GM12878 (cell line): ENCODE measurements around the gene AQP3. TPM values are rescaled to one million over a fixed set of nuclear protein-coding genes. Genes with fewer than 3 reads are reported as not detected.

Source experiments
- ATAC-seq: fragments of 200-7000 bp; cut with Tn5 transposase; 3 replicates; pipeline ENCODE4 v1.9.1; 2020; ENCODE audit warnings: mild to moderate bottlenecking, moderate library complexity
- BruUV-seq: library from RNA; stranded (reverse); fragments of 400-500 nt; replicated peaks from 2 replicates; lab custom pipeline; 2021; lab: Mats Ljungman, UMichigan
- CTCF ChIA-PET: fragments of 300-600 bp; sonication (Branson Sonifier 250); formaldehyde crosslinking; extraction: SDS; loops from one replicate; lab custom pipeline; 2021; ENCODE audit warnings: inconsistent platforms; lab: Yijun Ruan, JAX
- POLR2A ChIA-PET: fragments of 350-600 bp; formaldehyde crosslinking; extraction: SDS; loops from one replicate; lab custom pipeline; 2021; ENCODE audit warnings: inconsistent platforms; lab: Charles Lee
- RAD21 ChIA-PET: fragments of 300-600 bp; sonication (Branson Sonifier 250); formaldehyde crosslinking; loops from one replicate; lab custom pipeline; 2023; ENCODE audit warnings: antibody characterized with exemption; ENCODE audit not compliant: unreplicated experiment; lab: Charles Lee
- SMC1A ChIA-PET: fragments of 300-600 bp; sonication (Branson Sonifier 250); formaldehyde crosslinking; loops from one replicate; lab custom pipeline; 2023; ENCODE audit not compliant: unreplicated experiment, uncharacterized antibody; lab: Charles Lee
- DNase-seq: peaks from one replicate; pipeline ENCODE4 v3.0.0-alpha.2; 2011; ENCODE audit warnings: low read depth, low spot score
- FAIRE-seq: peaks from 3 replicates; lab custom pipeline; 2011; peaks lifted over from hg19 to GRCh38; lab: Jason Lieb, UNC
- H2AFZ ChIP-seq: 2 replicates; pipeline ENCODE4 v1.6.0; 2011; ENCODE audit warnings: low read depth, low read length, control low read depth; ENCODE audit not compliant: control insufficient read depth
- H3K27ac ChIP-seq: 2 replicates; pipeline ENCODE4 v1.5.1; 2011; ENCODE audit warnings: control low read depth; ENCODE audit not compliant: control insufficient read depth, insufficient read depth
- H3K27me3 ChIP-seq, 2 experiments: replicated peaks in 1 of 2; 2 replicates each; pipeline versions ENCODE4 v1.6.0 to v1.6.1; 2011; ENCODE audit warnings: low read length in 1 of 2; ENCODE audit not compliant: control insufficient read depth in 2 of 2, insufficient read depth in 2 of 2
- H3K36me3 ChIP-seq, 2 experiments: 2 replicates each; pipeline ENCODE4 v1.5.1; 2011; ENCODE audit warnings: low read length in 1 of 2; ENCODE audit not compliant: control insufficient read depth in 2 of 2, insufficient read depth in 2 of 2
- H3K4me1 ChIP-seq: 2 replicates; pipeline ENCODE4 v1.6.1; 2011; ENCODE audit warnings: mild to moderate bottlenecking, low read length, moderate library complexity, mixed read lengths; ENCODE audit not compliant: control insufficient read depth, insufficient read depth
- H3K4me2 ChIP-seq: 2 replicates; pipeline ENCODE4 v1.6.0; 2011; ENCODE audit warnings: control low read depth; ENCODE audit not compliant: control insufficient read depth, insufficient read depth
- H3K4me3 ChIP-seq: fragments of 200-600 bp; sonication (generic); 2 replicates; pipeline ENCODE4 v1.5.1; 2016
- H3K79me2 ChIP-seq: 2 replicates; pipeline ENCODE4 v1.6.0; 2011; ENCODE audit warnings: low read length; ENCODE audit not compliant: control insufficient read depth, insufficient read depth
- H3K9ac ChIP-seq: 2 replicates; pipeline ENCODE4 v1.8.0; 2011; ENCODE audit warnings: low read length, control low read depth, mixed read lengths; ENCODE audit not compliant: control insufficient read depth, insufficient read depth
- H3K9me3 ChIP-seq: replicated peaks from 3 replicates; pipeline ENCODE4 v1.5.1; 2011; ENCODE audit warnings: mild to moderate bottlenecking, low read length; ENCODE audit not compliant: control insufficient read depth, insufficient read depth
- H4K20me1 ChIP-seq: 2 replicates; pipeline ENCODE4 v1.6.0; 2011; ENCODE audit not compliant: control insufficient read depth, insufficient read depth
- BHLHE40 ChIP-seq, 2 experiments: fragments of 450-650 bp in 1 of 2; IDR thresholded peaks; 2 replicates each; pipeline ENCODE4 v1.6.1; 2011 to 2017; ENCODE audit warnings: low read depth in 2 of 2, borderline replicate concordance in 1 of 2, improper control_type of control experiment in 1 of 2, low read length in 1 of 2, mild to moderate bottlenecking in 1 of 2
- CBX3 ChIP-seq: fragments of 200-600 bp; sonication (generic); IDR thresholded peaks from 2 replicates; pipeline ENCODE4 v1.6.1; 2016; ENCODE audit warnings: low read depth, borderline replicate concordance
- CTCF ChIP-seq, 3 experiments: IDR thresholded peaks in 2 of 3; conservative IDR thresholded peaks in 1 of 3; 2 replicates each; pipeline ENCODE4 v1.5.1; 2011; ENCODE audit warnings: low read depth in 3 of 3, low read length in 3 of 3, mild to moderate bottlenecking in 3 of 3, control low read depth in 2 of 3, moderate library complexity in 2 of 3, inconsistent platforms in 1 of 3, mixed read lengths in 1 of 3; ENCODE audit not compliant: control insufficient read depth in 2 of 3, insufficient read depth in 1 of 3; ENCODE audit errors: extremely low read depth in 1 of 3
- DPF2 ChIP-seq: fragments of 450-650 bp; IDR thresholded peaks from 2 replicates; pipeline ENCODE4 v1.6.1; 2017; ENCODE audit warnings: mild to moderate bottlenecking
- E2F4 ChIP-seq: IDR thresholded peaks from 2 replicates; pipeline ENCODE4 v1.6.1; 2012; ENCODE audit warnings: low read depth, low read length, improper control_type of control experiment
- ELK1 ChIP-seq: IDR thresholded peaks from 2 replicates; pipeline ENCODE4 v1.6.1; 2012; ENCODE audit warnings: low read depth, low read length, improper control_type of control experiment
- JUNB ChIP-seq: IDR thresholded peaks from 2 replicates; pipeline ENCODE4 v1.6.1; 2016; ENCODE audit warnings: antibody characterized with exemption, mild to moderate bottlenecking
- KDM1A ChIP-seq: fragments of 200-600 bp; sonication (generic); IDR thresholded peaks from 2 replicates; pipeline ENCODE4 v1.6.1; 2016; ENCODE audit warnings: borderline replicate concordance
- MXI1 ChIP-seq: fragments of 150-350 bp; IDR thresholded peaks from 2 replicates; pipeline ENCODE4 v1.6.1; 2011; ENCODE audit warnings: low read depth, mild to moderate bottlenecking, inconsistent platforms, low read length, improper control_type of control experiment
- NR2C1 ChIP-seq: fragments of 450-650 bp; IDR thresholded peaks from 2 replicates; pipeline ENCODE4 v1.6.1; 2017; ENCODE audit warnings: antibody characterized with exemption, mild to moderate bottlenecking, moderate library complexity
- NR2C2 ChIP-seq: IDR thresholded peaks from 2 replicates; pipeline ENCODE4 v1.6.1; 2011; ENCODE audit warnings: borderline replicate concordance, low read depth; ENCODE audit not compliant: control insufficient read depth, insufficient read length
- PKNOX1 ChIP-seq: fragments of 450-650 bp; IDR thresholded peaks from 2 replicates; pipeline ENCODE4 v1.6.1; 2016; ENCODE audit warnings: mild to moderate bottlenecking
- RCOR1 ChIP-seq: conservative IDR thresholded peaks from 2 replicates; pipeline ENCODE4 v1.6.1; 2012; ENCODE audit warnings: low read depth, low read length, improper control_type of control experiment
- RUNX3 ChIP-seq: IDR thresholded peaks from 2 replicates; pipeline ENCODE4 v1.6.1; 2012; ENCODE audit warnings: low read length, inconsistent platforms
- SUZ12 ChIP-seq: fragments of 200-600 bp; sonication (generic); IDR thresholded peaks from one replicate; pipeline ENCODE4 v1.6.1; 2018; ENCODE audit warnings: antibody characterized with exemption, mild to moderate bottlenecking; ENCODE audit not compliant: unreplicated experiment
- TBL1XR1 ChIP-seq: IDR thresholded peaks from 2 replicates; pipeline ENCODE4 v1.6.1; 2012; ENCODE audit warnings: low read depth, low read length, improper control_type of control experiment
- ZBED1 ChIP-seq: IDR thresholded peaks from 2 replicates; pipeline ENCODE4 v1.6.1; 2016; ENCODE audit warnings: borderline replicate concordance
- ZNF274 ChIP-seq: IDR thresholded peaks from one replicate; pipeline ENCODE4 v1.8.0; 2011; ENCODE audit not compliant: insufficient read length, insufficient read depth
- WGBS: methylation state at CpG from one replicate; pipeline ENCODE4 v1.1.6; 2016; ENCODE audit warnings: low lambda C conversion rate; ENCODE audit not compliant: insufficient replicate concordance, insufficient coverage; ENCODE audit errors: missing lambda C conversion rate; 5-methylcytosine and 5-hydroxymethylcytosine counted together
- in situ Hi-C: fragments of 300-500 bp; cut with MboI; formaldehyde crosslinking; loops from 9 replicates; pipeline ENCODE4 v1.14.3; 2018; ENCODE audit warnings: mixed read lengths
- intact Hi-C: fragments of 100-400 bp; cut with micrococcal nuclease; formaldehyde crosslinking; loops from one replicate; pipeline ENCODE4 v1.14.2; 2022; ENCODE audit not compliant: unreplicated experiment
- polyA plus RNA-seq, 11 experiments: library from polyadenylated mRNA; depleted of rRNA in 4 of 11; unstranded in 6 of 11; stranded (reverse) in 5 of 11; fragments of >200 nt; fragmentation: Nextera tagmentation in 4 of 11; fragmentation: Illumina TruSeq in 1 of 11; extraction: Ambion mirVana in 4 of 11; extraction: Trizol in 1 of 11; gene quantifications; 1 replicate in 1 of 11; 2 replicates in 10 of 11; pipeline versions ENCODE4 v1.2.1 to v1.2.3, GENCODE V29; 2011 to 2016; ENCODE audit warnings: inconsistent platforms in 2 of 11, missing spikeins in 2 of 11, low read depth in 1 of 11
- total RNA-seq, 4 experiments: library from RNA; depleted of rRNA in 3 of 4; stranded (reverse); fragments of >200 nt in 3 of 4; fragmentation: Illumina TruSeq in 1 of 4; extraction: Trizol in 1 of 4; gene quantifications; 2 replicates each; pipeline versions ENCODE4 v1.2.1 to v1.2.3, GENCODE V29; 2013 to 2021

The AQP3 gene
- total and polyA plus RNA-seq, 10 of the 15 experiments (the other 5 are each of a cell fraction or from before 2014, with no cell fraction given), result 0.60 to 11.8 (median 4.5) TPM

GRCh38 chr9:33473643-33474352 is 26.4 kb upstream of the AQP3 start, which contains the start of gene NOL6:
Gene NOL6 (minus strand): TSS chr9:33473924. CDS start chr9:33473842, 82 bp downstream.
- FAIRE-seq, result peak; percentile 99
- TF ChIP-seq DPF2, result no peak
- TF ChIP-seq TBL1XR1, result no peak
- TF ChIP-seq MXI1, result peak; percentile 99
- 0 out of 2 replicates have a peak, but pooled peaks have one; percentile 20 for TF ChIP-seq ELK1
- peak; percentile 69; the same call in 1 of the 2 replicates for TF ChIP-seq PKNOX1
- no peak for TF ChIP-seq KDM1A
- TF ChIP-seq BHLHE40 (IDR thresholded peaks at IDR 0.05; ENCODE audit: borderline replicate concordance in 1 of 2, low read depth in 2 of 2, low read length in 1 of 2), result no peak
- TF ChIP-seq NR2C1, result no peak
- no peak for TF ChIP-seq CTCF (IDR thresholded peaks at IDR 0.05 in 2 of 3, conservative IDR thresholded peaks at IDR 0.05 in 1 of 3; ENCODE audit: control insufficient read depth in 2 of 3, extremely low read depth in 1 of 3, insufficient read depth in 1 of 3, low read depth in 3 of 3, low read length in 3 of 3)
- TF ChIP-seq CBX3, result no peak
- TF ChIP-seq JUNB, result no peak
- TF ChIP-seq ZBED1, result no peak
- TF ChIP-seq ZNF274, result no peak
- TF ChIP-seq NR2C2, result no peak
- no peak for TF ChIP-seq RCOR1
- TF ChIP-seq SUZ12, result no peak
- TF ChIP-seq RUNX3, result peak; percentile 62
- TF ChIP-seq E2F4, result no peak

More at GRCh38 chr9:33473643-33474352, 26.4 kb upstream of the AQP3 start, which contains the start of gene NOL6:
- Histone ChIP-seq H3K9me3 (no peaks in the 10 kb centered on the region), H3K36me3 (peaks cover 7 to 9% of the 10 kb centered on the region in 2 experiments), H4K20me1 (no peaks in the 10 kb centered on the region), H3K9ac (peak within 1 kb of the TSS; percentile 78), H3K4me3 (peak within 1 kb of the TSS; percentile 96), H3K79me2 (peaks cover 22% of the 10 kb centered on the region), H2AFZ (peak within 1 kb of the TSS; percentile 88), H3K4me2 (peak within 1 kb of the TSS; percentile 85), H3K4me1 (peaks cover 7% of the 10 kb centered on the region), H3K27ac (peak within 1 kb of the TSS; percentile 54), H3K27me3 (no peaks in the 10 kb centered on the region)
- intact Hi-C loops (no loop called here), in situ Hi-C loops (no loop called here)
- POLR2A ChIA-PET, result interaction anchor here (0.6 to 2.7 kb wide), 7 partner anchors 10 to 205 kb away, joined by 3 to 12 read pairs (median 4); partner anchors contain the start of genes AQP3 and NFX1
- no TSS peak for BruUV-seq
- SMC1A ChIA-PET, result interaction anchor here (1.0 to 3.9 kb wide), 14 partner anchors 9 to 184 kb away, joined by 3 to 20 read pairs (median 4); partner anchors contain the start of genes AQP3 and NFX1
- RAD21 ChIA-PET, result interaction anchor here (0.5 to 2.1 kb wide), 13 partner anchors 10 to 706 kb away, joined by 3 to 10 read pairs (median 4); partner anchors contain the start of genes AQP3 and NFX1
- under 1% methylated on average over 31 of the region's 32 CpGs for WGBS
- peak; percentile 99 for DNase-seq
- ATAC-seq, result peak; percentile 100
- CTCF ChIA-PET, result interaction anchor here (0.5 to 14.3 kb wide), 17 partner anchors 10 to 301 kb away, joined by 3 to 154 read pairs (median 4); partner anchors contain the start of genes AQP3 and AQP7
